SK-N-MC (cell line): ENCODE results near the gene CREB3L2.
"Not testable (repeated sequence)": the region's sequence is repeated elsewhere in the genome, so short reads cannot be mapped to it uniquely, and the experiment has no call there.

Experiments
- DNase-seq: peaks from one replicate; pipeline ENCODE4 v3.0.0-alpha.2; 2011; ENCODE audit warnings: low read depth, low spot score
- H3K27ac ChIP-seq: fragments of 200-600 bp; sonication (generic); 2 replicates; pipeline ENCODE4 v1.5.1; 2016; ENCODE audit warnings: mixed run types
- H3K36me3 ChIP-seq: fragments of 200-600 bp; sonication (generic); 2 replicates; pipeline ENCODE4 v1.6.1; 2017; ENCODE audit warnings: antibody characterized with exemption, low read length, mixed read lengths; ENCODE audit not compliant: insufficient read depth
- H3K4me3 ChIP-seq: fragments of 200-600 bp; sonication (generic); 2 replicates; pipeline ENCODE4 v1.5.1; 2016
- H3K9ac ChIP-seq: fragments of 200-600 bp; sonication (generic); 2 replicates; pipeline ENCODE4 v1.8.0; 2017; ENCODE audit warnings: mixed run types, mixed read lengths; ENCODE audit not compliant: insufficient read length
- H3K9me3 ChIP-seq: fragments of 200-600 bp; sonication (generic); 2 replicates; pipeline ENCODE4 v1.6.1; 2017; ENCODE audit warnings: low read depth, mild to moderate bottlenecking, antibody characterized with exemption, low read length, moderate library complexity, mixed read lengths
- EZH2 ChIP-seq: fragments of 200-600 bp; sonication (generic); IDR thresholded peaks from one replicate; pipeline ENCODE4 v1.6.1; 2017; ENCODE audit warnings: antibody characterized with exemption
- FOXP2 ChIP-seq: optimal IDR thresholded peaks from 2 replicates; pipeline ENCODE3; 2011; ENCODE audit warnings: mild to moderate bottlenecking, moderate library complexity; ENCODE audit not compliant: insufficient read depth; ENCODE audit errors: extremely low read length, control extremely low read depth
- POLR2AphosphoS5 ChIP-seq: IDR thresholded peaks from 2 replicates; pipeline ENCODE4 v1.6.1; 2012; ENCODE audit warnings: mild to moderate bottlenecking, low read depth, low read length, borderline replicate concordance

CREB3L2 gene

DNA sequence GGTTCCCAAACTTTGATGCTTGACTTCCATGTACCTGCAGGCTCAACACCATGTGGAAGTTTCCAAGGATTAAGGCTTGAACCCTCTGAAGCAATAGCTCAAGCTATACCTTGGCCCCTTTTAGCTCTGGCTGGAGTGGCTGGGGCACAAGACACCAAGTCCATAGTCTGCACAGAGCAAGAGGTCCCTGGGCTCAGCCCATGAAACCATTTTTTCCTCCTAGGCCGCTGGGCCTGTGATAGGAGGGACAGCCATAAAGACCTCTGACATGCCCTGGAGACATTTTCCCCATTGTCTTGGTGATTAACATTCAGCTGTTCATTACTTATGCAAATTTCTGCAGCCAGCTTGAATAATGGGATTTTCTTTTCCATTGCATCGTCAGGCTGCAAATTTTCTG is 169.5 kb downstream of the CREB3L2 start:
- H3K27ac ChIP-seq, result no peak overlapping the region
- no peak overlapping the region for H3K4me3 ChIP-seq
- H3K36me3 ChIP-seq, result no peaks in the 10 kb centered on the region
- H3K9ac ChIP-seq, result no peak overlapping the region
- TF ChIP-seq EZH2 (no peak), FOXP2 (no peak), POLR2AphosphoS5 (no peak)
- no peak for DNase-seq
- no peaks in the 10 kb centered on the region for H3K9me3 ChIP-seq

DNA sequence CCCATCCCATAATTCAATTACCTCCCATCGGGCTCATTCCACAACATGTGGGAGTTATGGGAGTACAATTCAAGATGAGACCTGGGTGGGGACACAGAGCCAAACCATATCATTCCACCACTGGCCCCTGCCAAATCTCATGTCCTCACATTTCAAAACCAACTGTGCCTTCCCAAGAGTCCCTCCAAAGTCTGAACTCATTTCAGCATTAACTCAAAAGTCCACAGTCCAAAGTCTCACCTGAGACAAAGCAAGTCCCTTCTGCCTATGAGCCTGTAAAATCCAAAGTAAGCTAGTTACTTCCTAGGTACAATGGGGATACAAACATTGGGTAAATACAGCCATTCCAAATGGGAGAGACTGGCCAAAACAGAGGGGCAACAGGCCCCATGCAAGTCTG is 170.3 kb downstream of the CREB3L2 start:
- H3K4me3 ChIP-seq, H3K9ac ChIP-seq, H3K9me3 ChIP-seq, H3K27ac ChIP-seq, DNase-seq, H3K36me3 ChIP-seq: not testable (repeated sequence)

DNA sequence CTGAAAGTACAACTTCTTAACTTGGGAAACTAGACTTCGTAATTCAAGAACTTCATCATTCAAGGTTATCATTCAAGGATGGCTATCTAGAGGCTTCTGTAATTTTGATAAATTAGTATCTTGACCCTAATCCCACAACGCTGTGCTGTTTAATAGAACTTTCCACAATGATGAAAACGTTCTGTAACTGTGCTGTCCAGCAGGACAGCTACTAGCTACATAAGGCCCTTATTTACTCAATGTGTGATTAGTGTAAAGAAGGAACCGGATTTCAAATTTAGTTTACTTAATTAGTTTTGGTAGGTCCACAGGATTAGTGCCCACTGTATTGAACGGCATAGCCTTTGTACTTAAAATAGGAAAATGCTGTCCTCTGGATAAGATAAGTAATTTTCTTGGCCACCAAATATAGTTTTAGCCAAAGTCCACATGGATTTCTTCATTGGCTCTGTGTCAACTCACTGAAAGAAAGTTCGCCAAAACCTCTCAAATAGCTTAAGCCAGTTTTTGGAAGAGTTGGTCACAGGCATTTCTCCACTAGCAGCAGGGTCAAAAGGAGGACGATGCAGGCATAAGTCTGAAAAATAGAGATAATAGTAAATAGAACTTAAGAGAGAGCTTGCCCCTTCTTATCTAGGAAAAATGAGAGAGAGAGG is 172.4 kb downstream of the CREB3L2 start:
- Histone ChIP-seq H3K9me3 (no peaks in the 10 kb centered on the region), H3K4me3 (no peak overlapping the region), H3K27ac (no peak overlapping the region), H3K9ac (no peak overlapping the region), H3K36me3 (no peaks in the 10 kb centered on the region)
- no peak for DNase-seq
- TF ChIP-seq POLR2AphosphoS5 (no peak), FOXP2 (no peak), EZH2 (no peak)

DNA sequence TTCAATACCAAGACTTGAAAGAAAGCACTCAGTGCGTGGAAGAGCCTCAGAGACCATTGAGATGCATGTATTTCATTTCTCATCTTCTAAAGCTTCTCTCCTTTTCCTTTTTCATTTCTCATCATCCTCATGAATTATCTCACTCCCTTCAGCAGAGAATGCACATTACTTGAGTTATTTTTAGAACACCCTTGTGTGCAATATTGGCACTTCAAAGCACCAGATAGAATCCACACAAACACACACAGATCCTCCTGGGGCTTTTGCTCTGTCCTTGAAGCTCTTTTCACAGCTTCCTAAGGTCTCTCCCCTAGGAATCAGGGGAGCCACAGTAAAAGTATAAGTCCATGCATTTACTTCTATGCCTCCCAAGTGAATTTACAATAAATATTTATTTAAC is 173.4 kb downstream of the CREB3L2 start:
- DNase-seq, result no peak
- Histone ChIP-seq H3K9me3 (no peaks in the 10 kb centered on the region), H3K4me3 (no peak overlapping the region), H3K36me3 (no peaks in the 10 kb centered on the region), H3K9ac (no peak overlapping the region), H3K27ac (no peak overlapping the region)
- TF ChIP-seq POLR2AphosphoS5 (no peak), EZH2 (no peak), FOXP2 (no peak)

DNA sequence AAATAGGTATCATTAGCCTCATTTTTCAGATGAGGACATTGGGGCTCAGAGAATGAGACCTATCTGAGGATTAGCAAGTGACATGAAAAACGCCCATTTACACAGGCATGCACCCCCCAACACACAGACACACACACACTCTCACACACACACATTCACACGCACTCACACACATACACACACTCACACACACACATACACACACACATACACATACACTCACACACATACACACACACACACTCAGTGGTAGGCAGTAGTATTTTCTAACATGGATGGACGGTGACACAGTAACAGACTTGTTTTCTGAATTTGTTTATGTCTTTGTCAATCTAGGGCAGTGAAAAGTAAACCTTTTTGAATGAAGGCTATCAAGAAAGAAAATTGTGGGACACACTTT is 176.4 kb downstream of the CREB3L2 start:
- Histone ChIP-seq H3K36me3 (no peaks in the 10 kb centered on the region), H3K4me3 (no peak overlapping the region), H3K27ac (no peak overlapping the region), H3K9ac (no peak overlapping the region), H3K9me3 (no peaks in the 10 kb centered on the region)
- no peak for DNase-seq
- TF ChIP-seq FOXP2 (no peak), EZH2 (no peak), POLR2AphosphoS5 (no peak)
